HG03439 (cell line): ENCODE data around the gene BBC3.
A peak's percentile ranks its signal among the peaks of the same experiment; 100 is the strongest.
"Not testable (repeated sequence)": the region's sequence is repeated elsewhere in the genome, so short reads cannot be mapped to it uniquely, and the experiment has no call there.

Experiments used
- ATAC-seq: cut with Tn5 transposase; IDR thresholded peaks from one replicate; pipeline ENCODE4 v1.9.1; 2021; ENCODE audit warnings: mild to moderate bottlenecking, moderate library complexity; ENCODE audit not compliant: unreplicated experiment

Gene BBC3

DNA sequence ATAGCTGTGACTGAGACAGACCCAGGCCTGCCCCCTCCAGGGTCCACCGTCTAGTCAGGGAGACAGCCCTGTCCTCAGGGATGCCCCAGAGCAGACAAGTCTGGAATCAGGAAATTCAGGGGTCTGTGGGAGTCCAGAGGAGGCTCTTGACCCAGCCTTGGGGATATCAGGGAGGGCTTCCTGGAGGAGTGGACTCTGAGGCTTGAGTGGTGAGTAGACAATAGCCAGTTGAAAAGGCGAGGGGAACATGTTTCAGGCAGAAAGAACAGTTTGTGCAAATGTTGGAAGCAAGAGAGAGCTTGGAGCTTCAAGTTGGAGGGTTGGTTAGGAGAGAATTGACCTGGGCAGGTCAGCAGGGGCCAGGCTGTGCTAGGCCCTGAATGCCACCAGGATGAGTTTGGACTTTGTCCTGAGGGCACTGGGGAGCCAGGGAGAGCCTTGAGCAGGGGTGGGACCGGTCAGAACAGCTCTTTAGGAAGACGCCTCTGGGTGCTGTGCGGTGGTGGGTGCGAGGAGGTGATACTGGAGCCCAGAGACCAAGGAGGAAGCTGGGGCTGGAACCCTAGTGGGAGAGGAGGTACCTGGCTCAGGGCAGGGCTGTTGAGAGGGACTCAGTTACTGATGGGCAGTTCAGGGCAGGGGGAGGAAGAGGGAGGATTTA is 28.0 kb upstream of the BBC3 start:
- no peak for ATAC-seq

DNA sequence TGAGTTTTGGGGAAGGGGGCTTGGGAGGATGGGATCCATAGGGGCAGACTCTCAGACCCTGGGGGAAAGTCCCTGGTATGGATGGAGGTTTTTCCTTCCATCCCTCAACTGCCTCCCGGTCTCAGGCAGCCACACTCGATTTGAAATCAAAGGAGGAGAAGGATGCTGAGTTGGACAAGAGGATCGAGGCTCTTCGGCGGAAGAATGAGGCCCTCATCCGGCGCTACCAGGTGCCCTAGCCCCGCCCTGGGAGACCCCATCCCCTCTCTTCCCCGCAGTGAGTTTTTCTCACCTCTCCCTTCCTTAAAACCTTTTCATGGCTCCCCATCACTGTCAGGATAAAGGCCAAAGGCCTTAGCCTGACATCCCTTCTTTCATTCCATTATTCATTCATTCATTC is 27.4 kb upstream of the BBC3 start:
- ATAC-seq, result no peak

DNA sequence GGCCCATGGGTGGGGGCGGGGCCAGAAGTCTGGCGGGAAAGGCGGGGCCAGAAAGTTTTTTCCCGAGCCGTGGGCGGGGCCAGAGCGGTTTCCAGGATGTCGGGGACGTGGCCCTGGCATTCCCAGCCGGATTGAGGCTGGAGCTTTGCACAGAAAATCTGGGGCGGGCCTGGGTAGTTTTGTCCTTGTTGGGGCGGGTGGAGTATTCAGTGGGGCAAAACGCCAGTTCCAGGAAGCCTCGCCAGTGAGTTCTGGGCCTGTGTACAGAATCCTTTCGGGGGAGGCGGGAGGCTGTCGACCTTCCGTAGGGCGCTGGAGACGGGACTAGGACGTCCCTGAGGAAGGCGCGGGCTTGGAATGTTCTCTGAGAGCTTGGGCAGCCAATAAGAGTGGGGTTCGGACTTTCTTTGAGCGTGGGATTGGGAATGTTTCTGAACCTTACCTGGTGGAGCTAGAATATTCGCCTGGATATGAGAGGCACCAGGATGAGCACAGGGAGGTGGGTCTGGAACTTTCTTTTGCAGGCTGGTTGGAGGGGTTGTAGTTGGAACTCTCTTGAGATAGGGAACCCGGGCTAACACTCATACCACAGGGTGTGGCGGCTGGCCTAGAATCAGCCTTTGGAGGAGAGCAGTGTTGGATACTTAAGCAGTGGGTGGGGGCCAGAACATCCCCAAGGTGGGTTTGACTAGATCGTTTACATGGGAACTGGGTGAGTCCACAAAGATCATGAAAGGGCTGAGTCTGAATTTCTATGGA is 26.6 kb upstream of the BBC3 start:
- ATAC-seq, result no peak

DNA sequence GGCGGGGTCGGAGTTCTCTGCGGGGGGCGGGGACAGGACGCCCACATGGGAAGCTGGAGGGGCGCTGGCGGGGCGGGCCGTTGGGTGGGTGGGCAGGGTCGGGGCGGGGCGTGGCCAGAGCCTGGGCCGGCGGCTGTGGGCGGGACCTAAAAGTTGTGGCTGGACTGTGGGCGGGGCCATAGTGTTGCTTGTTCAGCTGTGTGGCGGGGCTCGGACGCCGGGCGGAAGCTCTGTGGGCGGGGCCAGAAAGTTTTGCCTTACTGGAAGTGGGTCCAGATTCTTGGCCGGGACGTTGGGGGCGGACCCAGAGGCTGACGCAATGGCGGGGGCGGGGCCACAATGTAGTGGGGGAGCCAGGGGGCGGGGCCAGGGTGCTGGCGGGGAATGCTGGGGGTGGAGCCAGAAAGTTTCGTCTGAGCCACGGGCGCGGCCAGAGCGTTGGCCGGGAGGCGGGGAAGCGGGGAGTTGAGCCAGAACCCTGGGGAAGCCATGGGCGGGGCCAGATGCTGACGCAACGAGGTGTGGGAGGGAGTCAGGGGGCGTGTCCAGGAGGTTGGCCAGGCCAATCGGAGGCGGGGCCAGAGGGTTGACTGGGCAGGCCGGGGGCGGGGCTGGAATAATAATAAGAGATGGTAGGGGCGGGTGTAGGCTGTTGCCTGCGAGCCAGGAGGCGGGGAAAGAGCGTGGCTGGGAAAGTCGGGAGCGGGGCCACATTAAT is 25.9 kb upstream of the BBC3 start:
- ATAC-seq, result peak; percentile 73

DNA sequence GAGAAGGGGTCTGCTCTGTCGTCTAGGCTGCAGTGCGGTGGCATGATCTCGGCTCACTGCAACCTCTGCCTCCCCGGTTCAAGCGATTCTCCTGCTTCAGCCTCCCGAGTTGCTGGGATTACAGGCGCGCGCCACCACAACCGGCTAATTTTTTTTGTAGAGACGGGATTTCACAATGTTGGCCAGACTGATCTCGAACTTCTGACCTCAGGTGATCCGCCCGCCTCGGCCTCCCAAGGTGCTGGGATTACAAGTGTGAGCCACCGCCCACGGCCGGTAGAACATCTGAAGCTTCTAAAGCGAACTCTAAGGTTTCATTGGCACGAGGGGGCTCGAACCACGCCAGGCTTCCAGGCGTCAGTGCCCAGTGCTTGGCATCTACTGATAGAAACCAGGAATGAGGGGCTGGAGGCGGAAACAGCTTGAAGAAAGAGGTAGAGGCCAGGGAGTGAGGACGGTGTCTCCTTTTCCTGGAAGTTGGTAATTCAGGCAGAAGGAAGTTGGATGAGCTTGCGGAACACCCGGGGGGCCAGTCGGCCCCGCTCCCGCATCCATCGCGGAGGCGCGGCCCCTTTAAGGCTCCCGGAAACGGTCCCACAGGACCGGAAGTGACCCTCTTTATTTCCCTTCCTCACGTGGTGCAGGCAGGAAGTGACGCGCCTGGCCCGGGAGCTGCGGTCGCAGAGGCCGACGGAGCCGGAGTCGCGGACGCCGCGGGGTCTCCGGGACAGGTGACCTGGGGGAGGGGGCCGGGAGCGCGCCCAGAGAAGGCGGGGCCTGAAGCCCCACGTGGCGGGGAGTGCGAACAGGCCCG is 25.1 kb upstream of the BBC3 start, which contains the start of gene CCDC9:
Gene CCDC9, plus strand, starts transcription at position 647 of the 814 bp plus-strand sequence. CDS start 1,876 bp downstream, outside the sequence.
- ATAC-seq, result peak; percentile 41

DNA sequence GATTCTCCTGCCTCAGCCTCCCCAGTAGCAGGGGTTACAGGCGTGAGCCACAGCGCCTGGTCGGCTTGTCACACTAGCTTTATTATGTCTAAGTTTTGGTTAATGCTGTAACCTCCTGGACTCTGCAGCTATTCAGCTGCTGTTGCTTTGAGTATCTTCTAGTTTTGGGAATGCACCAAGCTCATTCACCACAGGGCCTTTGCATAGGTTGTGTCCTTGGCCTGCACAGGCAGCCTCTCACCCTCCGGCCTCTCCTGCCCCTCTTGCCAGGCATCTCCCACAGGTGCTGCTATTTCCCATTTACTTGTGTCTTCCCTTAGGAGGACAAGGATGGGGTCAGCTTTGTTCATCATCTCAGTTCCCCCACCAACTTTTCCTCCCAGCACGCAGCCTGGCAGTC is 23.0 kb upstream of the BBC3 start:
- no peak for ATAC-seq

DNA sequence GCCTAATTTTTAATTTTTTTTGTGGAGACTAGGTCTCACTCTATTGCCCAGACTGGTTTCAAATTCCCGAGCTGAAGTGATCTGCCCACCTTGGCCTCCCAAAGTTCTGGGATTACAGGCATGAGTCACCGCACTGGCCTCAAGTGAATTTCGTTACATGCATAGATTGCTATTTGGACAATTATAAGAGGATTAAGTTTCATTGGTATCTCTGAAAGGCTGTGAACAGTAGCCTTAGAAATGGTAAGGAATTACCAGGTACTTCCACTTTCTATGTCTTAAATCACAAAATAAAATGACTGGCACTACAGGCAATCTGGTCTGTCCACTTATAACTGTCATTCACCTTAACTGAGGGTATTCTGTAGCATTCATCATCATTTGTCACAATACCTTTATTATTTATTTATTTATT is 22.5 kb upstream of the BBC3 start:
- no peak for ATAC-seq

DNA sequence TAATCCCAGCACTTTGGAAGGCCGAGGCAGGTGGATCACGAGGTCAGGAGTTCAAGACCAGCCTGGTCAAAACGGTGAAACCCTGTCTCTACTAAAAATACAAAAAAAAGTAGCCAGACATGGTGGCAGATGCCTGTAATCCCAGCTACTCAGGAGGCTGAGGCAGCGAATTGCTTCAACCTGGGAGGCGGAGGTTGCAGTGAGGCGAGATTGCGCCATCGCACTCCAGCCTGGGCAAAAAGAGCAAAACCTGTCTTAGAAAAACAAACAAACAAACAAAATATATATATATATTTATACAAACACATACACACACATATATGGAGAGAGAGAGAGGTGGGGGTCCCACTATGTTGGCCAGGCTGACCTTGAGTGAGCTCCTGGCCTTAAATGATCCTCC is 22.0 kb upstream of the BBC3 start:
- ATAC-seq, result not testable (repeated sequence)

DNA sequence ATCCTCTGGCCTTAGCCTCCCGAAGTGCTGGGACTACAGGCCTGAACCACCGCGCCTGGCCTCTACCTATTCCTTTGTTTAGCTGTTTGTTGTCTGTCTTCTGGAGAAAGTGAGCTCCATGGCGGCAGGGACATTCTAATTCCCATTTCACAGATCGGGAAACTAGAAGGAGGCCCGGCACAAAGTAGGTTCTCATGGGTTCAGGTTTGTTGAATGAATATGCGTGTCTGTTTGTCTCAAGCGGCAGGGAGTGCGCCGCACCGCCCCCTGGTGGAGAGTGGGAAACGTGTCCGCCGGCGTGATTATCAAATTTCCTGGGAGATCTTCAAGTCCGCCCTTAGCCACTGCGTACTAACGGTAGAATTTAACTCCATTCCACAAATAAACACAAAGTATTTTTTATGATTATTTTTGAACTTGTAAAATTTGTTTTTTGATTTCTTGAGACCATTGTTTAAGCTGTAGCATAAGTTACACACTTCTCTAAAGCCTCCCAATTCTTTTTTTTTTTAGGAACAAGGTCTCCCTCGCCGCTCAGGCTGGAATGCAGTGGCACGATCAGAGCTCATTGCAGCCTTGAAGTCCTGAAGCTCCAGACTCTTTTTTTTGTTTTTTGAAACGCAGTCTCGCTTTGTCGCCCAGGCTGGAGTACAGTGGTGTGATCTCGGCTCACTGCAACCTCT is 16.4 kb upstream of the BBC3 start:
- no peak for ATAC-seq

DNA sequence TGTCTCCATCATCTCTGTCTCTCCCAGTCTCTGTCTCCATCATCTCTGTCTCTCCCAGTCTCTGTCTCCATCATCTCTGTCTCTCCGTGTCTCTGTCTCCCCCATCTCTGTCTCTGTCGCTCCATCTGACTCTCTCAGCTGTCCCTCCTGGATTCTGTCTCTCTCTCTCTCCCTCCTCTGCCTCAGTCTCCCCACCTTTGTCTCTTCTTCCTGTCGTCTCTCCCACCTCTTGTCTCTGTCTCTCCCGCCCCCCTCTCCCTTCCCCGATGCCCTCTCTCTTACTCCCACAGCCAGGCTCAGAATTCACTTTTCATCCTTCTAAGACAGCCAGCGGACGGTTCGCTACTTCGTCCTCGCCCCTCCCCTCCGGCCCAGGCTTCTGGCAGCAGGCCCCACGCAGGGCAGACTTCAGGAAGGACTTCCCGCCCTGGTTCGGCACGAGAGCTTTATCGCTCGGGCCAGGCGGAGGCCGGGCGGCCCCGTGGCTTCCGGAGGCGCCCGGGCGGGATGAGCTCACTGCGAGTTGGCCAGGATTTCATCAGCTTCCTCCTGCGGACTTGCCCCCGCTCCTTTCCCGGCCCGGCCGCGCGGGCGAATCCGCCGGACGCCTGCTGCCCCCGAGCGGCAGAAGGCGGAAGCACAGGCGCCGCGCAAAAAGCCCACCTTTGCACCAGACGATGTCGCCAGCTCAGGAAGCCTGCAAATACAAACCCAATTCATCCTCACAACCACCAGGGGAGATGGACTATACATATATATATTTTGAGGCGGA is 13.0 kb upstream of the BBC3 start:
- ATAC-seq, result peak; percentile 69

DNA sequence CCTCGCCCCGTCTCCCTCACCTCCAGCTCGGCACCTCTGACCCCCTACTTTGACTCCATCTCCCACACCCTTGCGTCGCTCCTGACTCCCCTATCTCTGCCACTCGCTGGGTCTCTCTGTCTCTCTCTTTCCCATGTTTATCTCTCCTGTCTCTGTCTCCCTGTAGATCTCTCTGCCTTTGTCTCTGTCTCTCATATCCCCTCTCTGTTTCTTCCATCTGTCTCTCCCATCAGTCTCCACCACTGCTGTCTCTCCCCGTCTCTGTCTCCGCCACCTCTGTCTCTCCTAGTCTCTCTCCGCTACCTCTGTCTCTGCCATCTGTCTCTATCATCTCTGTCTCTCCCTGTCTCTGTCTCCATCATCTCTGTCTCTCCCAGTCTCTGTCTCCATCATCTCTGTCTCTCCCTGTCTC is 12.4 kb upstream of the BBC3 start:
- no peak for ATAC-seq

DNA sequence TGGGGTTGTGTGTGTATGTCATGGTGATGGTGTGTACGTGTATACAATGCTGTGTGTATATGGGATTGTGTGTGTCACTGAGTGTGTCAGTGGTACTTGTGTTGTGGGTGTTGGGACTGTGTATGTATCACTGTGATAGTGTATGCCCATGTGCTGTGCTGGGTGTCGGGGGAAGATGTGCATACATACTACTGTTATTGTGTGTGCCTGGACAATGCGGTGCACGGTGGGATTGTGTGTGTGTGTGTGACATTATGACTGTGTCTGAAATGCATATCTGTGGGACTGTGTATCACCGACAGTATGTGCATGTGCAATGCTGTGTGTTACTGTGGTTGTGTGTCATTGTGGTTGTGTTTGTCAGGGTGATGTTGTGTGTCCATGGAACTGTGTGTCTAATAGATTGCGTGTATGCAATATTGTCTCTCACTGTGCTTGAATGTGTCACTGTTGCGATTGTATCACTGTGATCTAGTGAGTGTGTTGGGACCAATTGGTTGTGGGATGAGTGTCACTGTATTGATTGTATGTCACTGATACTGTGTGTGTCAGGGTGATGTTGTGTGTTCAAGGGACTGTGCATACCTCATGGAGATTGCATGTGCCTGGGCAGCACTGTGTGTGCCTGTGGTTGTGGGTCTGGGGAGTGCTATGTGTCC is 11.0 kb upstream of the BBC3 start:
- ATAC-seq, result no peak

DNA sequence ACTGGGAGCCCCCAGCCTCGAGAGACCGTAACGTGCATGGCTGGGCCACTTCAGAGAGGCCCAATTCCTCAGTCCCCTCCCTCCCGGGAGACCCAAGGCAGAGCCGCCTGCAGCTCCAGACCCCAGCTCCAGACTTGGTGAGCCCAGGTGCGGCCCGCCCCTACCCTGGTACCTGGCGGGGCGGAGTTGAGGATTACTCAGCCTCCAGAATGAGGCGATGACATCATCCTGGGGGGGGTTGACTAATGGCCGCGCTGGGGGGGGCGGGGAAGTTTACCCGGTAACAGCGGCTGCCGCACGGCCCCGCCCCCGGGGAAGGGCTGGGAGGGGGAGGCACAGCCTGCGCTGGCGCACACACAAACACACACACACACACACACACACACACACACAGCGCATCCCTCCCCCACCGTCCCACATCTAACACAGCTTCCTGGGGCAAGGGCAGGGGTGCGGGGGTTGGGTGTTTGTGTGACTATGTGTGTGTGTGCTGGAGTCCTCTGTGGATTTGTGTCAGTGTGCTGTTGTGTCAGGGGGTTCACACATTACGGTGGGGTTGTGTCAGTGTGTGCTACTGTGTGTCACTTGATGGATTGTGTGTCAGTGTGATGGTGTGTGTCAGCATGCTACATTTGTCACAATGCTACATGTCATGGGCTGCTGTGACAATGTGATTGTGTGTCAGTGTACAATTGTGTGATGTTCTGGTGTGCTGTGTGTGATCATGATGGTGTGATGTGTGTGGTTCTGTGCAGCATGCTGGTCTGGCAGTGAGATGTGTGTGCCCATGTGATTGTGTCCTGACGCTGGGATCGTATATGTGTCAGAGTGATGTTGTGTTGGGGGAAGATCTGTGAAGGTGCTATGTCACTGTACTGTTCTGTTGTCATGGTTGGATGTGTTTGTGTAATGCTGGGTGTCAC is 10.3 kb upstream of the BBC3 start:
- ATAC-seq, result no peak

DNA sequence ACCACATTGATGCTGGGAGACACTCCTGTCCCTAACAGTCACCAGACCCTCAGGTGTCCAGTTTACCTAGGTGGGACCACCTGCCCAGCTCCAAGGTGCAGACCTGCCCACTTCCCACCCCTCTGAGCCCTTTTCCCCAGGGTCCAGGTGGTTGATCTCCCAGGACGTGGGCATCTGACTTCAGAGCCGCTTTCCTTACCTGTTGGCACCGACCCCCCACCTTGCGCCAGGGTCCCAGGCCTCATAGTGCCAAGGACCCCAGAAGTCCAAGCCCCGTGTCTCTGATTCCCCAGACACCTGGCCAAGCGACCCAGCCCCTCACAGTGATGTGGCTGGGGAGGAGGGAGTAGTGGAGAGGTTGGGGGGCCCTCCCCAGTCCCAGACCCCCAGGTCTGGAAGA is 9.6 kb upstream of the BBC3 start:
- ATAC-seq, result no peak

DNA sequence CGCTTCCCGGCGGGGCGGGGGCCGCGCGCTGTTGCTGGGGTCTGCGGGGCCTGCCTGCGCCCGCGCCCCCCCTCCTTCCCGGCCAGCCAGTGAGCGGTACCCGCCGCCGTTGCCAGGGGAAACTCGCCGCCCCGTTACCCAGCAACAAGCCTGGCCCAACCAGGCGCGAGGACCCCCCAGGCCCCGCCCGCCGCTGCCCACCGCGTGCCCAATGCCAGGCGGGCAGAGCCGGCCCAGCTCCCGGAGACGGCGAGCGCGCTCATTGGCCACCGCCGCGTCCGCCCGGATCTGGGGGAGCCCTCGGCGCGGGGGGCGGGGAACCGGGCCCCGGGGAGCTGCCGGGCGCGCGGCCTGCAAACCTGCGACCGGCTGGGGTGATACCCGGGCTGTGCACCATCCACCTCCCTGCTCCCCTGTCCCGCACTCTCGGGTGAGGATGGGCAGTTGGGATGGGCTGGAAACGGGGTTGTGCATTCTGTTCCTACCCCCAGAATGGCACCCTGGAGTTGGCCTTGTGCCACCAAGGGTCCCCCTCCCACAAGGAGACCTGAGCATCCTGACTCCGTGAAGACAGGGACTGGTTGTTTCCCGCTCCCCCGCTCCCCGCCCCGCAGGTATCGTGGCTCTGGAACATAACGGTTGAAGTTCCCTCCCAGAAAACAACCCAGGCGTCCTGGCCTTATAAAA is 8.8 kb upstream of the BBC3 start:
- ATAC-seq, result no peak

DNA sequence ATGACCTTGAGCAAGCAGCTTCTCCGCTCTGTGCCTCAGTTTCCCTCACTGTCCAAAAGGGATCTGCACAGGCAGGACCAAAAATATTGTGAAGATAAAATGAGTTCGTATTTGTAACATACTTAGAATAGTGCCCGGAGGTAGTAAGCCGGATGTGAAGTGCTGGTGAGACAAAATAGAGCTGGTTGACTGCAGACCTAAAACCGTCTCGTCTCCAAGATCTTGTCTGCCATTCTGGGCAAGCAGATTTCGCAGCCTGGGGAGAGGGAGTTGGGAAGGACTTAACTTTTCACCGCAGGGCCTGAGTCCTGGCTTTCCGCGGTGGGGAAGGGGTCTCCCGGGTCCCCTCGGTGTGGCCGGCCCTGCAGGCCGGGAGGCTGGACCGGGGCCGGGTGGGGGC is 8.2 kb upstream of the BBC3 start:
- no peak for ATAC-seq

DNA sequence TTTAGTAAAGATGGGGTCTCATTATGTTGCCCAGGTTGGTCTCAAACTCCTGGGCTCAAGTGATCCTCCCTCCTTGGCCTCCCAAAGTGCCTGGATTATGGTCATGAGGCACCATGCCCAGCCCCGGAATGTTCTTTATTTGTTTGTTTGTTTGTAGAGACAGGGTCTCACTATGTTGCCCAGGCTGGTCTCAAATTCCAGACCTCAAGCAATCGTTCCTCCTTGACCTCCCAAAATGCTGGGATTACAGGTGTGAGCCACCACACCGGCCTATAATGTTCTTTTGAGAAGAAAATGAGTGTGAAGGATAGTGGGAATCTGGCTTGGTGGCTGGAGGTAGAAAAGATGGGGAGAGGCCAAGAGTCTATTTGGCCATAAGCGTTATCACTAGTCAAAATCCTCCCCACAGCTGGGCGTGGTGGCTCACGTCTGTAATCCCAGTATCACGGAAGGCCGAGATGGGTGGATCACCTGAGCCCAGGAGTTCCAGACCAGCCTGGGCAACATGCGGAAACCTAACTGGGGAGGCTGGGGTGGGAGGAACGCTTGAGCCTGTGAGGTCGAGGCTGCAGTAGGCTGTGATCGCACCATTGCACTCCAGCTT is 5.2 kb upstream of the BBC3 start:
- ATAC-seq, result no peak
